ENCODE results near the gene ST3GAL5. TPM values are rescaled to one million over a fixed set of nuclear protein-coding genes. Genes with fewer than 3 reads are reported as not detected.

Gene ST3GAL5
- total RNA-seq, 1 donor from 2014 or later = 29.7 TPM

DNA sequence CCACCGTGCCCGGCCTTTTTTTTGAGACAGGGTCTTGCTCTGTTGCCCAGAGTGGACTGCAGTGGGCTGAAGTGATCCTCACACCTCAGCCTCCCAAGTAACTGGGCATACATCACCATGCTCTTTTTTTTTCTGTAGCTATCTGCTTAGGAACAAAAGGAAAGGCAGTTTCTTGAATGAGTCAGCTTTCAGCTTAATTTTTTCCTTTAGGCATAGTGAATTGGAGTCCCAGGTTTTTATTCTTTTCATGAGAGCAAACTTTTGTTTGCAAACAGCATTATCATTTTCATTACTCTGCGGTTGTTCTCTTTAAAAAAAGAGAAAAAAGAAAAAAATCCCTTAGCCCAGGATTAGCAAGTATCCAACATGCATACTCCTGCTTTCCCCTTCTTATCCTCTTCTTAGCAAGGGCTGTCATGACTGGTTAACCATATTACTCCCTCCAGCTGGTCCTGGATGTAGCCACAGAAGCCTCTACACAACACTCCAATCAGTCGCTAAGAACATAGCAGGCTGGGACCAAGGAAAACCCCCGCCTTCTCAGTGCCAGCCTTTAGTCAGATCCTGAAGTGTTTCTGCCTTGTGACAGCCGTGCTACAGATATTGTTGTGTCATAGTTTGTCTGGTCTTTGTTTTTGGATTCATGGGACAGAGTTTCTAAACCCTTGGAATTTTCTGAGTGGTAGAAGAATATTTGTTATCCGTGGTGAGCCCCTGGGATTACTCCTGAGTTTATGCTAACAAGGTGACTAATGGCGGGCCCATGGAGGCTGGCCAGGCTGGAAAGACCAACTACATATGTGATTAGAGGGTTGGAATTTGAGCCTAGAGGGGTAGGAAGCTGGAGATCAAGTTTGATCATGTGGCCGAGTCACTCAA is 23.3 kb upstream of the ST3GAL5 start:
- no peak for FAIRE-seq
- no peaks in the 10 kb centered on the region for H3K36me3 ChIP-seq (ENCODE audit: control insufficient read depth, insufficient read depth, low read length)
- DNase-seq (ENCODE audit: low read depth) = peak; percentile 99
- TF ChIP-seq, protein P1, sequence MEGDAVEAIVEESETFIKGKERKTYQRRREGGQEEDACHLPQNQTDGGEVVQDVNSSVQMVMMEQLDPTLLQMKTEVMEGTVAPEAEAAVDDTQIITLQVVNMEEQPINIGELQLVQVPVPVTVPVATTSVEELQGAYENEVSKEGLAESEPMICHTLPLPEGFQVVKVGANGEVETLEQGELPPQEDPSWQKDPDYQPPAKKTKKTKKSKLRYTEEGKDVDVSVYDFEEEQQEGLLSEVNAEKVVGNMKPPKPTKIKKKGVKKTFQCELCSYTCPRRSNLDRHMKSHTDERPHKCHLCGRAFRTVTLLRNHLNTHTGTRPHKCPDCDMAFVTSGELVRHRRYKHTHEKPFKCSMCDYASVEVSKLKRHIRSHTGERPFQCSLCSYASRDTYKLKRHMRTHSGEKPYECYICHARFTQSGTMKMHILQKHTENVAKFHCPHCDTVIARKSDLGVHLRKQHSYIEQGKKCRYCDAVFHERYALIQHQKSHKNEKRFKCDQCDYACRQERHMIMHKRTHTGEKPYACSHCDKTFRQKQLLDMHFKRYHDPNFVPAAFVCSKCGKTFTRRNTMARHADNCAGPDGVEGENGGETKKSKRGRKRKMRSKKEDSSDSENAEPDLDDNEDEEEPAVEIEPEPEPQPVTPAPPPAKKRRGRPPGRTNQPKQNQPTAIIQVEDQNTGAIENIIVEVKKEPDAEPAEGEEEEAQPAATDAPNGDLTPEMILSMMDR (IDR thresholded peaks at IDR 0.05; ENCODE audit: insufficient read depth, low read length, severe bottlenecking) = no peak
- no peaks in the 10 kb centered on the region for H3K27me3 ChIP-seq (ENCODE audit: control insufficient read depth, insufficient read depth, low read length)
- H3K4me3 ChIP-seq (ENCODE audit: low read depth, low read length) = no peak overlapping the region

DNA sequence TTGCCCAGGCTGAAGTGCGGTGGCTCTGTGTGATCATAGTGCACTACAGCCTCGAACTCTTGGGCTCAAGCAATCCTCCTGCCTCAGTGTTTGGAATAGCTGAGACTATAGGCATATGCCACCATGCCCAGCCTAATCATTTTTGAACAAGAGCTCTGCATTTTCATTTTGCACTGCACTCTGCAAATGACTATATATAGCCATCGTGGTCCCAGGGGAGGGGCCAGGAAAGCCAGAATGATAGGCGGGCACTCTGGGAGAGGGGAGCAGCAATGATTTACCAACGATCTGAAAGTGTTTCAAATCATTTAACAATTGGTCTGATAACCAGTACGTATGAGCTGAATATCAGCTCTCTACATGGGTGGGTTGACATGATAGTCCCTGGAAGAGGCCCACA is 22.3 kb upstream of the ST3GAL5 start:
- H3K36me3 ChIP-seq (ENCODE audit: control insufficient read depth, insufficient read depth, low read length) = no peaks in the 10 kb centered on the region
- TF ChIP-seq, protein P1 (IDR thresholded peaks at IDR 0.05; ENCODE audit: insufficient read depth, low read length, severe bottlenecking) = no peak
- FAIRE-seq (no peak), DNase-seq (ENCODE audit: low read depth) (no peak)
- no peaks in the 10 kb centered on the region for H3K27me3 ChIP-seq (ENCODE audit: control insufficient read depth, insufficient read depth, low read length)
- H3K4me3 ChIP-seq (ENCODE audit: low read depth, low read length) = no peak overlapping the region

DNA sequence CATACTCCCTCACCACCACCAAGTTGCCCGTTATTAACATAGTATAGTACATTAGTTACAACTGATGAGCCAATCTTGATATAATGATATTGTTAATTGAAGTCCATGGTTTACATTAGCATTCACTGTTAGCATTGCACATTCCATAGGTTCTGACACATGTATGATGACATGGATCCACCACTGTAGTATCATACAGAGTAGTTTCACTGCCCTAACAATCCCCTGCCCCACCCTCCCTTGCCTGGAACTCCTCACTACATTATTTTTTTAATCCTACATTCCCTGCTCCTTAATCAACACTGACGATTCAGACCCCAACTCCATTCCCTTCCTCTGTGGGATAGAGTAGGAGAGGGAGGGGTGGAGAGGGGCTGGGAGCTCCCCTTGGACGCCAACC is 20.2 kb upstream of the ST3GAL5 start:
- TF ChIP-seq, protein P1 (IDR thresholded peaks at IDR 0.05; ENCODE audit: insufficient read depth, low read length, severe bottlenecking) = no peak
- DNase-seq (ENCODE audit: low read depth) = peak; percentile 90
- no peaks in the 10 kb centered on the region for H3K36me3 ChIP-seq (ENCODE audit: control insufficient read depth, insufficient read depth, low read length)
- H3K4me3 ChIP-seq (ENCODE audit: low read depth, low read length) = no peak overlapping the region
- no peak for FAIRE-seq
- H3K27me3 ChIP-seq (ENCODE audit: control insufficient read depth, insufficient read depth, low read length) = no peaks in the 10 kb centered on the region

DNA sequence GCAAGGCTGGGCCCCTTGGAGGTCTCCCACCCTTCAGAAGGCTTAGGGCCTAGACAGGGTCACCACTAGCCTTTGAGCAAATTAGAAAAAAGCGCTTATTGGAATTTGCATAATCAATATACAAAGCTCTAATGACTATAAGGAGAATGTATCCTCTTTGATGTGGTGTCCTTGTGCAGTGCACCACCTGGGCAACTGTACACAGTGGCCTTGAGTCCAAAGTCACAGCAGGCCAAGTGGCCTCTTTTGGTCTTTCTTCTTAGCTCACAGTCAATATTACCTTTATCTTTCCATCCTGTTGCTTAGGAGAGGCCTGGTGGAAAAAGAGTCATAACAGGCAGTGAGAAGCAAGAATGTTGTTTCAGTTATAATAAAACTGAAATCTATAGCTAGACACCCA is 19.7 kb upstream of the ST3GAL5 start:
- DNase-seq (ENCODE audit: low read depth) = no peak
- TF ChIP-seq, protein P1 (IDR thresholded peaks at IDR 0.05; ENCODE audit: insufficient read depth, low read length, severe bottlenecking) = no peak
- Histone ChIP-seq H3K36me3 (ENCODE audit: control insufficient read depth, insufficient read depth, low read length) (no peaks in the 10 kb centered on the region), H3K4me3 (ENCODE audit: low read depth, low read length) (no peak overlapping the region), H3K27me3 (ENCODE audit: control insufficient read depth, insufficient read depth, low read length) (no peaks in the 10 kb centered on the region)
- FAIRE-seq = no peak

DNA sequence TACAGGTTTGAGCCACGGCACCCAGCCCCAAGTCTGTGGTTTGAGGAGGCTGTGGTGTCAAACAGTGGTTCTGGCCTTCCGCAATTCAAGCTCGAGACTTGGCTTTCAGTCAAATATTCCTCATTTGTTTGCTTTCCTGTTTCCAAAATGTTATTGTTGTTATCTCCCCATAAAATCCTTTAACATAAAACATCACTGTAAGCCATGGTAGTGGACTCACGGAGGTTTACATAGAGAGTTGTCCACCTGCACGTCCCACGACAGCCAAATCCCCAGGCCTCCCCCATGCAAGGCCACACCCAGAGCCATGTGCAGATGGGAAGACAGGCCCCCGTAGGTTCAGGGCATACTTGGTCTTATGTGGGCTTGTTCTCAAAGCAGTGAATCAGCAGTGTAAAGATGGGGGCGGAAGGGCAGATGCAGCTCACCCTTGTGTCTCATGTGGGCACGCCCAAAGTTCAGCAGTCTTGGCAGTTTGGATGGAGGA is 18.9 kb upstream of the ST3GAL5 start:
- TF ChIP-seq, protein P1 (IDR thresholded peaks at IDR 0.05; ENCODE audit: insufficient read depth, low read length, severe bottlenecking) = no peak
- Histone ChIP-seq H3K4me3 (ENCODE audit: low read depth, low read length) (no peak overlapping the region), H3K36me3 (ENCODE audit: control insufficient read depth, insufficient read depth, low read length) (no peaks in the 10 kb centered on the region), H3K27me3 (ENCODE audit: control insufficient read depth, insufficient read depth, low read length) (no peaks in the 10 kb centered on the region)
- DNase-seq (ENCODE audit: low read depth) (peak; percentile 98), FAIRE-seq (no peak)
